Prostate gland (tissue), 2 donors: Measurements from ENCODE around the gene PROM1.

Experiments used
- CTCF ChIP-seq, 4 experiments: fragments of 200-600 bp in 2 of 4; fragments of 450-650 bp in 2 of 4; sonication (generic) in 2 of 4; IDR thresholded peaks; 1 replicate in 3 of 4; 2 replicates in 1 of 4; pipeline ENCODE4 v1.5.1; 2016 to 2019; ENCODE audit warnings: antibody characterized with exemption in 4 of 4, mild to moderate bottlenecking in 2 of 4, moderate library complexity in 2 of 4
- POLR2AphosphoS5 ChIP-seq: sonication (generic); formaldehyde crosslinking; IDR thresholded peaks from one replicate; pipeline ENCODE4 v1.6.1; 2017; ENCODE audit warnings: antibody characterized with exemption

- TF ChIP-seq CTCF (IDR thresholded peaks at IDR 0.05): no peak
- TF ChIP-seq POLR2AphosphoS5: no peak
Measured at GRCh38 chr4:16062601-16063000, 21.2 kb downstream of the PROM1 start.
